ENCODE data around the gene CHIA. TPM values are rescaled to one million over a fixed set of nuclear protein-coding genes. Genes with fewer than 3 reads are reported as not detected.

CHIA gene
- total RNA-seq = 10 to 100 TPM in 1 of 5 donors, 1 to 10 TPM in 3, not detected in 1; 3.9 to 23.2 (median 8.4) TPM
- polyA plus RNA-seq = 100 to 1,000 TPM in 2 of 3 donors, 10 to 100 TPM in 1; 69.0 to 604 (median 288) TPM
- long read RNA-seq, donor 1 = 0 reads
- long read RNA-seq, donor 2 = 0 reads
- long read RNA-seq, donor 3 = 0 reads
- long read RNA-seq, donor 4 = 0 reads
- long read RNA-seq, donor 5 = 0 reads
- long read RNA-seq, donor 6 = 0 reads
- long read RNA-seq, donor 7 = 0 reads
- long read RNA-seq, donor 8 = 0 reads
- long read RNA-seq, donor 9 = 0 reads
- long read RNA-seq, donor 10 = 0 reads

- no peak within 1 kb of the TSS for H3K4me3 ChIP-seq
- H3K27ac ChIP-seq = no peak within 1 kb of the TSS
- H3K27me3 ChIP-seq = no peaks in the 10 kb centered on the region
- H3K4me1 ChIP-seq = peaks cover 0 to 8% (median 0%) of the 10 kb centered on the region in 4 donors
- WGBS, 5 donors = 23 to 43% (median 41%) methylated on average over 7 of the region's 7 CpGs
- intact Hi-C loops (cut with DNase I; ENCODE audit: low total_unique reads) = no loop called here
- DNase-seq = no peak
- H3K9me3 ChIP-seq = no peaks in the 10 kb centered on the region
- TF ChIP-seq POLR2A (IDR thresholded peaks at IDR 0.05) (no peak), EP300 (IDR thresholded peaks at IDR 0.05) (no peak), POLR2AphosphoS5 (IDR thresholded peaks at IDR 0.05) (no peak), CTCF (IDR thresholded peaks at IDR 0.05) (no peak)
- no peaks in the 10 kb centered on the region for H3K36me3 ChIP-seq
These were observed at the start of gene CHIA for GRCh38 chr1:111290630-111291029. TSS of gene CHIA (plus strand) at chr1:111290851. CDS start at chr1:111310468, 19,617 bp downstream.

GRCh38 chr1:111241797-111242196 is 48.9 kb upstream of the CHIA start:
- WGBS, 5 donors = 67 to 96% (median 89%) methylated on average over 2 of the region's 2 CpGs
- no peaks in the 10 kb centered on the region for H3K9me3 ChIP-seq
- TF ChIP-seq CTCF (IDR thresholded peaks at IDR 0.05) (no peak), POLR2A (IDR thresholded peaks at IDR 0.05) (no peak), POLR2AphosphoS5 (IDR thresholded peaks at IDR 0.05) (no peak), EP300 (IDR thresholded peaks at IDR 0.05) (no peak)
- intact Hi-C loops (cut with DNase I; ENCODE audit: low total_unique reads) = loop anchor here (10.0 kb wide), 1 partner anchor 83 kb away; no protein-coding TSS in a partner anchor
- H3K27me3 ChIP-seq = no peaks in the 10 kb centered on the region
- no peak overlapping the region for H3K27ac ChIP-seq
- no peak overlapping the region for H3K4me3 ChIP-seq
- no peaks in the 10 kb centered on the region for H3K36me3 ChIP-seq
- no peaks in the 10 kb centered on the region for H3K4me1 ChIP-seq
- no peak for DNase-seq

GRCh38 chr1:111242805-111243523 is 47.7 kb upstream of the CHIA start:
- no peaks in the 10 kb centered on the region for H3K36me3 ChIP-seq
- H3K9me3 ChIP-seq = no peaks in the 10 kb centered on the region
- H3K27ac ChIP-seq = no peak overlapping the region

GRCh38 chr1:111247125-111247838 is 43.4 kb upstream of the CHIA start:
- 62 to 81% (median 69%) methylated on average over 5 of the region's 5 CpGs for WGBS, 5 donors

More at GRCh38 chr1:111242805-111243523, 47.7 kb upstream of the CHIA start:
- intact Hi-C loops (cut with DNase I; ENCODE audit: low total_unique reads) = loop anchor here (10.0 kb wide), 1 partner anchor 82 kb away; no protein-coding TSS in a partner anchor
- Histone ChIP-seq H3K27me3 (no peaks in the 10 kb centered on the region), H3K4me3 (no peak overlapping the region), H3K4me1 (no peaks in the 10 kb centered on the region)
- WGBS, 5 donors = 40 to 68% (median 48%) methylated on average over 4 of the region's 4 CpGs
- TF ChIP-seq POLR2A (IDR thresholded peaks at IDR 0.05) (no peak), POLR2AphosphoS5 (IDR thresholded peaks at IDR 0.05) (no peak), EP300 (IDR thresholded peaks at IDR 0.05) (no peak)
- no peak for DNase-seq

More at GRCh38 chr1:111247125-111247838, 43.4 kb upstream of the CHIA start:
- H3K4me1 ChIP-seq = no peaks in the 10 kb centered on the region
- no peaks in the 10 kb centered on the region for H3K27me3 ChIP-seq
- no peaks in the 10 kb centered on the region for H3K9me3 ChIP-seq
- H3K4me3 ChIP-seq = no peak overlapping the region
- H3K36me3 ChIP-seq = no peaks in the 10 kb centered on the region
- H3K27ac ChIP-seq = no peak overlapping the region
- no peak for TF ChIP-seq POLR2A (IDR thresholded peaks at IDR 0.05)
- no peak for TF ChIP-seq EP300 (IDR thresholded peaks at IDR 0.05)
- no peak for TF ChIP-seq POLR2AphosphoS5 (IDR thresholded peaks at IDR 0.05)
- TF ChIP-seq CTCF (IDR thresholded peaks at IDR 0.05) = no peak
- no peak for DNase-seq
- intact Hi-C loops (cut with DNase I; ENCODE audit: low total_unique reads) = loop anchor here (10.0 kb wide), 1 partner anchor 78 kb away; no protein-coding TSS in a partner anchor
